Stimulated activated CD4-positive, alpha-beta T cell treated with anti-CD3 and anti-CD28 coated beads, Interleukin-15, amount 100 ng/mL, for 48 hours (primary cell): ENCODE data around the gene MCMBP.
"Not testable (repeated sequence)": the region's sequence is repeated elsewhere in the genome, so short reads cannot be mapped to it uniquely, and the experiment has no call there.

ENCODE experiments used
- DNase-seq, 2 donors: peaks; one replicate each; pipeline ENCODE4 v3.0.0-alpha.2; 2020; ENCODE audit warnings: low read depth in 2 of 2

Gene MCMBP

DNA sequence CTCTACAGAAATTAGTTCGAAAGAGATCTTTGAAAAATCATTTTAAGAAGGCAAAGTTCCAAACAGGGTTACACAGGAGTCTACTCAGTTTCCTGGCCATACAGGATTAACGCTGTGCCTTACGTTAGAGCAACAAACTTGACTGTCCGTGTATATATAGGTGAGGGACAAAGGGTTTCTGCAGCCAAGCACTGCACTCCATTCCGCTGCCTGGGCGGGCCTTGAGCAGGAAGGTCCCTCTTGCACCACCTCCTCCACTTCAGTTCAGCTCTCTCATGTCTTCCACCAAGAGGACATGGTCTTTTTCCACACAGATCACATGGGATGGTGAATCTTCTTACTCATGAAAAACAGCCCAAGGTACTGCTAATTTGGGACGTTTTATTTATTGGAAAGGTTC, 43.2 kb downstream of the MCMBP start:
- DNase-seq: no peak

GRCh38 chr10:119827430-119827829, 45.2 kb downstream of the MCMBP start:
- DNase-seq: no peak

GRCh38 chr10:119826771-119827170, 45.9 kb downstream of the MCMBP start:
- no peak for DNase-seq

GRCh38 chr10:119824299-119824698, 48.3 kb downstream of the MCMBP start:
- no peak for DNase-seq

DNA sequence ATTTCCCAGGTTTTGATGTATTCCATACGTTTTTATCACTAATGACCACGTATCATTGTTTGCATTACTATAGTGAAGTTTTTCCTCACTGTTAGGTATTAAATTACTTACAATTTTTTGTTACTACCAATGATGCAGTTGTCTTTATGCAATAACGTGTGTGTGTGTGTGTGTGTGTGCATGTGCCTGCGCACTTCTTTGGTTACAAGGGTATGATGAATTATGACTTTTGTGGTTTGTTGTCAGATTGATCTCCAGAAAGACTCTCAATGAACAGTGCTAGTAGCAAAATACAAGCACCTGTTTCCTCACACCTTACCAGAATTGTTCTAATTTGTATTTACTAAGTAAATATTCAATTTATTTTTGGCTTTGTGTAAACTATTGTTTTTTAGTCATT, 51.5 kb downstream of the MCMBP start:
- DNase-seq: no peak

GRCh38 chr10:119818889-119819270, 53.8 kb downstream of the MCMBP start:
- no peak for DNase-seq

GRCh38 chr10:119817991-119818888, 54.4 kb downstream of the MCMBP start:
- DNase-seq: no peak

GRCh38 chr10:119815671-119816070, 57.0 kb downstream of the MCMBP start:
- no peak for DNase-seq

DNA sequence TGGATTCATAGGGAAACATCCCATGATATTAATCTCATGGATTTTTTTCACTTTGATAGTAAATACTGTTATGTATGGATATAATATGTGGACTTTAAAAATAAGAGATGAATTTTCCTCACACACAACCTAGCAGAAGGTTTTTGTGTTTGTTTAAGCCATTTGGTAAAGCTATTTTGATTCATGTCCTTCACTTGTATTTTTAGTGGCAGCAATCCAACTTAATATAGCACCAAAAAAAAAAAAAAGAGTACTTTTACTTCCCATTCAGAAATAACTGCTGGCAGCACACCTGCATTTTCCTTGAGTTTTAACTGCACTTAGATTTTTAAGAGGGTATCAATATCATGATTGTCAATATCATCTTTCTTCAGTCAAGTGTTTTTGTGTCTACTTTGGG, 60.0 kb downstream of the MCMBP start:
- DNase-seq: no peak

GRCh38 chr10:119811122-119811521, 61.5 kb downstream of the MCMBP start:
- no peak for DNase-seq

DNA sequence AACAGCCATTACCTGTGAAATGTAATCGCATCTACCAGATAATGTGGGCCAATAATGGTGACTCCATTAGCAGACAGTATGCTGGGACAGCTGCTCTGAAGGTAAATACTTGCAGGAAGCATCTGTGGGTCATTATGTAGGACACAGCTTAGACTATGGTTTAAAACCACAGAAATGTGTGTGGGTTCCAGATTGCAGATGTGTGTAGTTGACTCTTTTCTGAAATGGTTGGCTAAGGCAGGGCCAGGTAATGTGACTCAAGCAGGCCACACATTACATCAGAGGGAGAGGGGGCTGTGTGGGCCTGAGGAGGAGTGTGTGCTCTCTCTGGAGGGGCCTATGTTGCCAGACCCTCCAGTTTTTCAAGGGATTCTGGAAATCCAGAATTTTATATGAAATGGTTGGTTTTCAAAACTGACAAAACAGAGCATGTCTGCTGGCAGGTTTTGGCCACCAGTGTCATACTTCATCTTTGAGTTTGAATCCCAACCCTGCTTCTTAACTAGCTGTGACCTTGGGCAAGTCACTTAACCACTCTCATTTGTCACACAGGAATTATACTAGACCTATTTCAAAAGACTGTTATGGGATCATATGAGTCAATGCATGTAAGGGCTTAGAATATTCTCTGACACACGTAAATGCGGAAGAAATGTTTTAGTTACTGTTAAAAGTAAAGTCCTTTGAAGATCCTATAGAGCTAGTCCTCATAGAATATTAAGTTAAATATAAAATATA, 64.5 kb downstream of the MCMBP start:
- DNase-seq: no peak

DNA sequence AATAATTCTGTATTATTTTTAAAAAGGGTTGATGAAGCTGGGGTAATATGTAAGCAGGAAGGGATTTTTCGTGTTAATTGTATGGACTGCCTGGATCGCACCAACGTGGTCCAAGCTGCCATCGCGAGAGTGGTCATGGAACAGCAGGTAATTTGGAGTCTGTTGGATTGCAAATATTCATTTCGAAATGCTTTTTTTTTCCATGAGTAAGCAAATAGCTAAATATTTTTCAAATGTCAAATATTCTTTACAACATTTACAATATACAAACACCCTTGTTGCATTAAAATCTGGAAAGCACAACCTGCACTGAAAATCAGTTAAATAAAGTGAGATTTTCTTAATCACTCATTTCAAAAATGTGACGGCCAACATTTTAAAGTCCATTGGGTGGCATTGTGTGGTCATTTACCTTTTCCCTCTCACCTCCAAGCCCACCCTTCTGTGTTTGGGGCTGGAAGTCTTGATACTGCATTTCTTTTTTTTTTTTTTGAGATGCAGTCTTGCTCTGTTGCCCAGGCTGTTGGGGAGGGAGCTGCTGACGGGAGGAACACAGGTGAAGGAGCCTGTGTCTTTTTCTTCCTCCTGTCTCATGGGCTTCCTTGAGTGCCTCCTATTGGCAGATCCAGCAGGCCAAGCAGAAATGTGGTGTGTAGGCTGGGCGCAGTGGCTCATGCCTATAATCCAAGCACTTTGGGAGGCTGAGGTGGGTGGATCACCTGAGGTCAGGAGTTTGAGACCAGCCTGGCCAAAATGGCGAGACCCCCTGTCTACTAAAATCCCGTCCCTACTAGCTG, 66.1 kb downstream of the MCMBP start:
- no peak for DNase-seq

DNA sequence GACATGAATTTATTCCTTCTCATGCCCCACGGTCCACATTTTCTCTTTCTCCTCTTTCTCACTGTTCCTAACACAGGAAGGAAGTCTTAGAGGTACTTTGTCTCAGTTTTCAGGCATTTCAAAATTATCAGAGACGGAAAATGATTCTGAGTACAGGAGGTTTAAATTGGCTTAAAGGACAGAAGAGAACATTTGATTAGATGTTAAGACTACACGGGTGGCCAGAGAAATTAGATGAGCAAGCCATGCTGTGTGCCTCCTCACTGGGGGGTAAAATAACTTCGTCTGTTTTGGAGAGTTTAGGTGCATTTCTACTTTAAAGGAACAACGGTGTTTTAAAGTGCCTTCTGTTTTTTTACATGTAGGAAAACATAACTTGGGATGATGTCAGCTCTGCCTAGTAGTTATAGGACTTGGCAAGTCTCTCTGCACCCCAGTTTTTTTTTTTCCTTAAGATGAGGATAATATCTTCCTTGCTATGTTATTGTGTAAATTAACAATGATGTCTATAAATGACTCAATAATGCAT, 66.9 kb downstream of the MCMBP start:
- DNase-seq: no peak

DNA sequence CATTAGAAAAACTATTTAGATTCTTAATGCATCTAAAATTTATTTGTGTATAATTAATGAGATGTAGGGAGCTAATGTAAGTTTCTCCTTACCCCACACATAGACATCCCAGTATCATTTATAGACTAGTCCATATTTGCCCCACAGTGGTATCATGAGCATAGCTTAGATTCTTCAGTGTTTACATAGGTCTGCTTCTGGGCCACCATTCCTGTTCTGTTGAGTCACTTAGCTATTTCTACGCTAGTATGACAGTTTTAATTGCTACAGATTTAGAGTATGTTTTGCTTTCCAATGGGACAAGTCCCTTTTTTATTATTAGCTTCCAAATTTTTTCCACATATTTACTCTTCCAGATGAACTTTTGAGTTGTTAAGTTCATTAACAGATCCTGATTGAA, 69.4 kb downstream of the MCMBP start:
- no peak for DNase-seq

GRCh38 chr10:119801998-119802538, 70.6 kb downstream of the MCMBP start:
- no peak for DNase-seq

- no peak for DNase-seq
Observed at GRCh38 chr10:119801176-119801575, 71.5 kb downstream of the MCMBP start.

- no peak for DNase-seq
Observed at GRCh38 chr10:119796039-119796438, 76.6 kb downstream of the MCMBP start.

DNA sequence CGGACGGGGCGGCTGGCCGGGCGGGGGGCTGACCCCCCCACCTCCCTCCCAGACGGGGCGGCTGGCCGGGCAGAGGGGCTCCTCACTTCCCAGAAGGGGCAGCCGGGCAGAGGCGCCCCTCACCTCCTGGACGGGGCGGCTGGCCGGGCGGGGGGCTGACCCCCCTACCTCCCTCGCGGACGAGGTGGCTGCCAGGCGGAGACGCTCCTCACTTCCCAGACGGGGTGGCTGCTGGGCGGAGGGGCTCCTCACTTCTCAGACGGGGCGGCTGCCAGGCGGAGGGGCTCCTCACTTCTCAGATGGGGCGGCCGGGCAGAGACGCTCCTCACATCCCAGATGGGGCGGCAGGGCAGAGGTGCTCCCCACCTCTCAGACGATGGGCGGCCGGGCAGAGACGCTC, 77.5 kb downstream of the MCMBP start:
- DNase-seq: not testable (repeated sequence)

DNA sequence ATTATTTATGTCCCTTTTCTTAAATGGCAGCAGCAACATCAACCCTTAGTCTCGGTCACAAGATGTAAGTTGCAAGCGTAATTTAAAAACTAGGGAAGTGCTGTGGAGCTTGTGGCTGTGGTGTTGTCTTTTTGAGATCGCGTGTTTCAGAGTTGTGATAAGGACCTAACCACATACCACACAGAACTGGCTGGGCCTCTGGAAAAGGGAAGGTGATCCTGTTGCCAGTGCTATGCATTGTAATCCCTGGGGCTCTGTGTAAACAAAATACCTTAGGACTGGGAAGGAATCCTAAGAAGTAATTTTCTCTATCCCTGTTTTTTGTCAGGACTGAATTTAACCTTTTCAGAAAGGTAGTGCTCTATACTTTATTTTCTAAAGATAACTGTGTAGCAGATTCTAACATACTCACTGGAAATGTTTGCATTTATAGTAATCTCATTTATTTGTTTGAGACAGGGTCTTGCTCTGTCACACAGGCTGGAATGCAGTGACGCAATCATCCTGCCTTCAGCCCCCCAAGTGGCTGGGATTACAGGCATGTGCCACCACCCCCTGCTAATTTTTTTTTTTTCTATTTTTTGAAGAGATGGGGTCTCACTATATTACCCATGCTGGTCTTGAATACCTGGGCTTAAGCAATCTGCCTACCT, 86.4 kb downstream of the MCMBP start:
- DNase-seq: no peak

DNA sequence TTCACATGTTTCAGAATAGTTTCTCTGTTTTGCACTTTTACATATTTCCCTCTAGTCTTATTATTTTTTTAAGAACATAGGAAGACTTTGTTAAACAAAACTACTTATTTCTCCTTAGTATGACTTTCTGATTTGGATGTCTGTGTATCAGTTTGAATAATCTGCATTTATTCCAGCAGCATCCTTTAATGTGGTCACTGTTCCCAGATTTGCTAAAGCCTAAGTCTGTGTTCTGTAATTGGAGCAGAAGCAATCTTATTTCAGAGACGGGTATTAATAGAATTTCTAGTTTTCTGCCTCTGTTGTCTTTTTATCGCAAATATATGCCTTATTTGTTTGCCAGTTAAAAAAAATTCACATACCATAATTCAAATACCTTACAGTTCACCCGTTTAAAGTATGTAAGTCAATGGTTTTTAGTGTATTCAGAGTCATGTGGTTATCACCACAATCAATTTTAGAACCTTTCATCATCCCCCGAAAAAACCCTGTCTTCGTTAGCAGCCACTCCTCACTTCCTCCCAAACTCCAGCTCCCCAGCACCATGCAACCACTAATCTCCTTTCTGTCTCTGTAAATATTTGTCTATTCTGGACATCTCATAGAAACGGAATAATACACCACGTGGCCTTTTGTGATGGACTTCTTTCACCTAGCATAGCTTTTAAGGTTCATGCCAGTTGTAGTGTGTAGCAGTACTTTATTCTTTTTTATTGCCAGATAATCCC, 88.1 kb downstream of the MCMBP start:
- DNase-seq: no peak

GRCh38 chr10:119783665-119784027, 89.0 kb downstream of the MCMBP start:
- DNase-seq: no peak
